Peyer's patch (tissue), 4 donors: ENCODE results near the gene OR9G1. TPM values are rescaled to one million over a fixed set of nuclear protein-coding genes. Genes with fewer than 3 reads are reported as not detected.

Source experiments
- DNase-seq, 3 donors: peaks; one replicate each; pipeline ENCODE4 v3.0.0-alpha.2; 2017 to 2019
- H3K27ac ChIP-seq, 4 donors: fragments of 200-600 bp; sonication (generic); one replicate each; pipeline ENCODE4 v1.5.1; 2016 to 2019
- H3K27me3 ChIP-seq, 2 donors: fragments of 200-600 bp; sonication (generic); one replicate each; pipeline ENCODE4 v1.5.1; 2019
- H3K36me3 ChIP-seq, 3 donors: fragments of 200-600 bp; sonication (generic); one replicate each; pipeline ENCODE4 v1.5.1; 2016 to 2019
- H3K4me1 ChIP-seq, 4 donors: fragments of 200-600 bp; sonication (generic); one replicate each; pipeline ENCODE4 v1.5.1; 2016 to 2019
- H3K4me3 ChIP-seq, 4 donors: fragments of 200-600 bp; sonication (generic); 1 replicate in 3 of 4; 2 replicates in 1 of 4; pipeline ENCODE4 v1.5.1; 2016 to 2019; ENCODE audit warnings: mild to moderate bottlenecking in 1 of 4
- H3K9me3 ChIP-seq, 4 donors: fragments of 200-600 bp; sonication (generic); one replicate each; pipeline ENCODE4 v1.5.1; 2016 to 2019; ENCODE audit warnings: mild to moderate bottlenecking in 1 of 4
- POLR2A ChIP-seq, 2 donors: fragments of 450-650 bp; IDR thresholded peaks; one replicate each; pipeline ENCODE4 v1.5.1; 2017; ENCODE audit warnings: antibody characterized with exemption in 2 of 2, mild to moderate bottlenecking in 2 of 2, moderate library complexity in 2 of 2
- total RNA-seq, 4 donors: library from RNA; depleted of rRNA; stranded (reverse); fragments of >200 nt; gene quantifications; one replicate each; pipeline ENCODE4 v1.1.0, GENCODE V29; 2016
- TF ChIP-seq, protein P1 (sequence below), 6 experiments: fragments of 450-650 bp in 4 of 6; fragments of 200-600 bp in 2 of 6; sonication (generic) in 1 of 6; IDR thresholded peaks; one replicate each; pipeline ENCODE4 v1.5.1; 2017 to 2019; ENCODE audit warnings: antibody characterized with exemption in 6 of 6, mild to moderate bottlenecking in 3 of 6, moderate library complexity in 1 of 6

The OR9G1 gene
- total RNA-seq, 4 donors from 2014 or later, result not detected

DNA sequence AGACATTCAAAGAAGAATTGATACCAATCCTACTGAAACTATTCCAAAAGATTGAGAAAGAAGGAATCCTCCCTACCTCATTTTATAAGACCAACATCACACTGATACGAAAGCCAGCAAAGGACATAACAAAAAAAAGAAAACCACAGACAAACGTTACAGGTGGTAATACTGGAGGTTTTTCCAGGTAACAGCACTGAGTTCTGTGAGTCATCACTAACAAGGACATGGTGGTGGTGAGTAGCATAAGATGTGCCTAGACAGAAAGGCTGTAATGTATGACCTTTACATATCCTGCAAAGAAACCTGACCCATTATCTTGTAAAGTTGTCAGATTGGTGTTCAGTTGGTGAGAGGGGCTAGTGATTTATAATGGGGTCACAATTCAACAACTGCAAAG is 15.3 kb downstream of the OR9G1 start:
- H3K9me3 ChIP-seq, result no peaks in the 10 kb centered on the region
- TF ChIP-seq, protein P1, sequence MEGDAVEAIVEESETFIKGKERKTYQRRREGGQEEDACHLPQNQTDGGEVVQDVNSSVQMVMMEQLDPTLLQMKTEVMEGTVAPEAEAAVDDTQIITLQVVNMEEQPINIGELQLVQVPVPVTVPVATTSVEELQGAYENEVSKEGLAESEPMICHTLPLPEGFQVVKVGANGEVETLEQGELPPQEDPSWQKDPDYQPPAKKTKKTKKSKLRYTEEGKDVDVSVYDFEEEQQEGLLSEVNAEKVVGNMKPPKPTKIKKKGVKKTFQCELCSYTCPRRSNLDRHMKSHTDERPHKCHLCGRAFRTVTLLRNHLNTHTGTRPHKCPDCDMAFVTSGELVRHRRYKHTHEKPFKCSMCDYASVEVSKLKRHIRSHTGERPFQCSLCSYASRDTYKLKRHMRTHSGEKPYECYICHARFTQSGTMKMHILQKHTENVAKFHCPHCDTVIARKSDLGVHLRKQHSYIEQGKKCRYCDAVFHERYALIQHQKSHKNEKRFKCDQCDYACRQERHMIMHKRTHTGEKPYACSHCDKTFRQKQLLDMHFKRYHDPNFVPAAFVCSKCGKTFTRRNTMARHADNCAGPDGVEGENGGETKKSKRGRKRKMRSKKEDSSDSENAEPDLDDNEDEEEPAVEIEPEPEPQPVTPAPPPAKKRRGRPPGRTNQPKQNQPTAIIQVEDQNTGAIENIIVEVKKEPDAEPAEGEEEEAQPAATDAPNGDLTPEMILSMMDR (IDR thresholded peaks at IDR 0.05), result no peak
- no peak for TF ChIP-seq POLR2A (IDR thresholded peaks at IDR 0.05)

DNA sequence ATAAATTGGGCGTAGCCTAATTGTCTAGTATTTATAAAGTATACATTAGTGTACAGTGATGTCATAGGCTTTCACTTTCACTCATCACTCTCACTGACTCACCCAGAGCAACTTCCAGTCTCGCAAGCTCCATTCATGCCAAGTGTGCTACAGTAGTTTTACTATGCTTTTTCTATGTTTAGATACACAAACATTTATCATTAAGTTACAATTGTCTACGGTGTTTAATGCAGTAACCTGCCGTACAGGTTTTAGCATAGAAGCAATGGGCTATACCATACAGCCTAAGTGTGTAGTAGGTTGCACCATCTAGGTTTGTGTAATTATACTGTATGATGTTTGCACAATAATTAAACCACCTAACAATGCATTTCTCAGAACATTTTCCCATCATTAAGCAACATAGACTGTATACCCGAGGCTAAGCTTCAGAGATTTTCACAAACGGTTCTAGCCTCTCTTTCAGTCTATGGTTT is 17.5 kb downstream of the OR9G1 start:
- H3K4me1 ChIP-seq, result no peaks in the 10 kb centered on the region
- no peaks in the 10 kb centered on the region for H3K27me3 ChIP-seq
- TF ChIP-seq POLR2A (IDR thresholded peaks at IDR 0.05), result no peak
- TF ChIP-seq, protein P1 (IDR thresholded peaks at IDR 0.05), result no peak
- H3K36me3 ChIP-seq, result no peaks in the 10 kb centered on the region
- DNase-seq, result no peak
- H3K27ac ChIP-seq, result no peak overlapping the region
- H3K9me3 ChIP-seq, result no peaks in the 10 kb centered on the region
- H3K4me3 ChIP-seq, result no peak overlapping the region

More for the DNA sequence above, 15.3 kb downstream of the OR9G1 start:
- no peak overlapping the region for H3K4me3 ChIP-seq
- H3K27me3 ChIP-seq, result no peaks in the 10 kb centered on the region
- H3K36me3 ChIP-seq, result no peaks in the 10 kb centered on the region
- H3K27ac ChIP-seq, result no peak overlapping the region
- no peak for DNase-seq
- H3K4me1 ChIP-seq, result no peaks in the 10 kb centered on the region

DNA sequence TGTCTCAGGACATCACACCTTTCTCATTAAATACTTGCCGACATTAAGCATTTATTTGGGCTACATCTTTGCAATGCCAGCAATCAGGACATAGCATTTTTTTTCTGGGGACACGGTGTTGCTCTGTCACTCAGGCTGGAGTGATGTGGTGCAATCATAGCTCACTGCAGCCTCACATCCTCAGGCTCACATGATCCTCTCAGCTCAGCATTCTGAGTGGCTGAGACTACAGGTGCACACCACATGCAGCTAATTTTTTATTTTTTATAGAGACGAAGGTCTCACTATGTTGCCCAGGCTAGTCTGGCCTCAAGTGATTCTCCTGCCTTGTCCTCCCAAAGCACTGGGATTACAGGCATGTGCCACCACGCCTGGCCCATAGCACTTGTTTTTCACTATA is 21.6 kb downstream of the OR9G1 start:
- H3K27ac ChIP-seq, result no peak overlapping the region
- no peaks in the 10 kb centered on the region for H3K4me1 ChIP-seq
- H3K9me3 ChIP-seq, result no peaks in the 10 kb centered on the region
- no peak overlapping the region for H3K4me3 ChIP-seq
- H3K36me3 ChIP-seq, result no peaks in the 10 kb centered on the region
- no peaks in the 10 kb centered on the region for H3K27me3 ChIP-seq
- no peak for TF ChIP-seq POLR2A (IDR thresholded peaks at IDR 0.05)
- TF ChIP-seq, protein P1 (IDR thresholded peaks at IDR 0.05), result no peak
- DNase-seq, result no peak

DNA sequence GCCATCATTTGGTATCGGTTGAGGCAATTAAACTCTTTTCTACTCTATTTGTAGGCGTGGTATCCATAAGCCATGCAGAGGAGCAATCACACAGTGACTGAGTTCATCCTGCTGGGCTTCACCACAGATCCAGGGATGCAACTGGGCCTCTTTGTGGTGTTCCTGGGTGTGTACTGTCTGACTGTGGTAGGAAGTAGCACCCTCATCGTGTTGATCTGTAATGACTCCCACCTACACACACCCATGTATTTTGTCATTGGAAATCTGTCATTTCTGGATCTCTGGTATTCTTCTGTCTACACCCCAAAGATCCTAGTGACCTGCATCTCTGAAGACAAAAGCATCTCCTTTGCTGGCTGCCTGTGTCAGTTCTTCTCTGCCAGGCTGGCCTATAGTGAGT is 41.2 kb downstream of the OR9G1 start:
- Histone ChIP-seq H3K27ac (no peak overlapping the region), H3K9me3 (no peaks in the 10 kb centered on the region), H3K27me3 (no peaks in the 10 kb centered on the region), H3K4me3 (no peak overlapping the region), H3K36me3 (no peaks in the 10 kb centered on the region), H3K4me1 (no peaks in the 10 kb centered on the region)
- TF ChIP-seq, protein P1 (IDR thresholded peaks at IDR 0.05), result no peak
- TF ChIP-seq POLR2A (IDR thresholded peaks at IDR 0.05), result no peak
- no peak for DNase-seq

DNA sequence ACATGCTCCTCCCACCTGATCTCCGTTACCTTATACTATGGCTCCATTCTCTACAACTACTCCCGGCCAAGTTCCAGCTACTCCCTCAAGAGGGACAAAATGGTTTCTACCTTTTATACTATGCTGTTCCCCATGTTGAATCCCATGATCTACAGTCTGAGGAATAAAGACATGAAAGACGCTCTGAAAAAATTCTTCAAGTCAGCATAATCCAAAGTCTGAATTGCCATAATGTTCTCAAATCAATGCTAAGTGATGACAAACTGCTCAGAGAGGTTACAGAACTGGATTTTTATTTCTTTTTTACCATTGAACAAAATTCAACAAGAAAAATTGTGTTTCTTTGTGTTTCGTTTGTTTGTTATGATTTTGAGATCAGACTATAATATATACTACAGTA is 42.0 kb downstream of the OR9G1 start:
- Histone ChIP-seq H3K4me3 (no peak overlapping the region), H3K27me3 (no peaks in the 10 kb centered on the region), H3K4me1 (no peaks in the 10 kb centered on the region), H3K9me3 (no peaks in the 10 kb centered on the region), H3K27ac (no peak overlapping the region), H3K36me3 (no peaks in the 10 kb centered on the region)
- no peak for DNase-seq
- no peak for TF ChIP-seq POLR2A (IDR thresholded peaks at IDR 0.05)
- TF ChIP-seq, protein P1 (IDR thresholded peaks at IDR 0.05), result no peak

DNA sequence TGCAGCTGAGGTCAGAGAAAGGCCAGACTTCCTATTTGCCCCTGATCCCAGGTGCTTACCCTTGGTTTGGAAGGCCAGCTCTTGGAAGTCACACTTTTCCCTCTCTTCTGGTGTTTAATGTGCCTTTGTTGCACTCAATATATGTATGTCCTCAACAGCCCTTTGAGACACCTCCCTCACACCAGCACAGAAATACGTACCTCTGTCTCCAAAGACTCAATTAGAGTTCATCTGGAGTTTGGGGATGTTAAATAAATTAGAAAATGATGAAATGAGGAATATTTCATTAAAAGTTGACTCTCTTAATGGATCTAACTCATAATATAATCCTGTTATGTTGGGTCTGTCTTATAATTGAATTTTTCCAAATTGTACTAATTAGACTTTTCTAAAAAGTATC is 49.7 kb downstream of the OR9G1 start, which contains the start of gene OR9G4:
Gene OR9G4, minus strand, starts transcription at position 101 of the 400 bp plus-strand sequence. CDS start 4,931 bp downstream, outside the sequence.
- DNase-seq, result no peak
- Histone ChIP-seq H3K4me1 (no peaks in the 10 kb centered on the region), H3K9me3 (no peaks in the 10 kb centered on the region), H3K27me3 (no peaks in the 10 kb centered on the region), H3K4me3 (no peak within 1 kb of the TSS), H3K36me3 (no peaks in the 10 kb centered on the region), H3K27ac (no peak within 1 kb of the TSS)
- TF ChIP-seq POLR2A (IDR thresholded peaks at IDR 0.05), result no peak
- TF ChIP-seq, protein P1 (IDR thresholded peaks at IDR 0.05), result no peak
